CD8-positive, alpha-beta memory T cell (primary cell): ENCODE measurements around the gene DISP2. TPM values are rescaled to one million over a fixed set of nuclear protein-coding genes. Genes with fewer than 3 reads are reported as not detected.

ENCODE experiments used
- CTCF ChIA-PET: fragments of 350-600 bp; sonication (Branson Sonifier 250); formaldehyde crosslinking; loops from one replicate; lab custom pipeline; 2021; ENCODE audit warnings: antibody characterized with exemption; lab: Charles Lee
- POLR2A ChIA-PET: fragments of 350-600 bp; sonication (Branson Sonifier 250); formaldehyde crosslinking; loops from one replicate; lab custom pipeline; 2021; ENCODE audit warnings: antibody characterized with exemption; lab: Charles Lee
- DNase-seq, 5 donors: peaks; one replicate each; pipeline versions ENCODE4 v3.0.0 to v3.0.0-alpha.2; 2020 to 2022; ENCODE audit warnings: mixed read lengths in 1 of 5
- H3K27ac ChIP-seq: one replicate; pipeline ENCODE4 v1.7.0; 2013; ENCODE audit warnings: low read depth, mild to moderate bottlenecking, low read length, moderate library complexity
- H3K27me3 ChIP-seq: 2 replicates; pipeline ENCODE4 v1.7.0; 2013; ENCODE audit warnings: low read length, mild to moderate bottlenecking; ENCODE audit not compliant: insufficient read depth, poor library complexity, severe bottlenecking
- H3K36me3 ChIP-seq: 2 replicates; pipeline ENCODE4 v1.7.0; 2013; ENCODE audit warnings: mild to moderate bottlenecking, low read length, moderate library complexity; ENCODE audit not compliant: insufficient read depth
- H3K4me1 ChIP-seq: 2 replicates; pipeline ENCODE4 v1.7.0; 2013; ENCODE audit warnings: mild to moderate bottlenecking, low read length, moderate library complexity; ENCODE audit not compliant: insufficient read depth
- H3K4me3 ChIP-seq: 2 replicates; pipeline ENCODE4 v1.7.0; 2013; ENCODE audit warnings: mild to moderate bottlenecking, low read length
- H3K9me3 ChIP-seq: 2 replicates; pipeline ENCODE4 v1.7.0; 2013; ENCODE audit warnings: mild to moderate bottlenecking, low read length
- H3K27ac Mint-ChIP-seq, 8 donors: one replicate each; pipeline ENCODE4 v1.8.0; 2020 to 2021; ENCODE audit warnings: mixed read lengths in 8 of 8, mild to moderate bottlenecking in 6 of 8, inconsistent platforms in 3 of 8, moderate library complexity in 3 of 8
- H3K27me3 Mint-ChIP-seq, 2 donors: one replicate each; pipeline ENCODE4 v1.8.0; 2020 to 2021; ENCODE audit warnings: mixed read lengths in 2 of 2, mild to moderate bottlenecking in 1 of 2, moderate library complexity in 1 of 2
- H3K36me3 Mint-ChIP-seq, 3 donors: one replicate each; pipeline ENCODE4 v1.8.0; 2020 to 2021; ENCODE audit warnings: mixed read lengths in 3 of 3, inconsistent platforms in 1 of 3, mild to moderate bottlenecking in 1 of 3
- H3K4me1 Mint-ChIP-seq, 3 donors: one replicate each; pipeline ENCODE4 v1.8.0; 2020 to 2021; ENCODE audit warnings: mixed read lengths in 3 of 3, inconsistent platforms in 1 of 3, mild to moderate bottlenecking in 1 of 3
- H3K4me3 Mint-ChIP-seq, 7 donors: one replicate each; pipeline ENCODE4 v1.8.0; 2020 to 2021; ENCODE audit warnings: mixed read lengths in 7 of 7, mild to moderate bottlenecking in 6 of 7, moderate library complexity in 4 of 7, inconsistent platforms in 2 of 7
- H3K9me3 Mint-ChIP-seq, 5 donors: one replicate each; pipeline ENCODE4 v1.8.0; 2020 to 2022; ENCODE audit warnings: mixed read lengths in 5 of 5, mild to moderate bottlenecking in 3 of 5, moderate library complexity in 2 of 5, inconsistent platforms in 1 of 5
- polyA plus RNA-seq: library from polyadenylated mRNA; unstranded; fragments of 300-500 nt; fragmentation: Illumina TruSeq; gene quantifications from one replicate; pipeline ENCODE4 v1.2.3, GENCODE V29; 2021
- total RNA-seq, 2 experiments: library from RNA; stranded (reverse); gene quantifications; one replicate each; pipeline ENCODE4 v1.2.3, GENCODE V29; 2021

The DISP2 gene
- 1 to 10 TPM in 1 of 2 experiments, under 1 TPM in 1; 0.18 to 1.1 TPM for total RNA-seq
- polyA plus RNA-seq, result 1.1 TPM

GRCh38 chr15:40357723-40358470 lies at the start of gene DISP2:
DISP2 (plus strand) TSS chr15:40358219; CDS start chr15:40358322, 103 bp downstream.
- peaks cover 5 to 6% of the 10 kb centered on the region in 2 donors for H3K27me3 Mint-ChIP-seq

GRCh38 chr15:40309344-40309862 lies 48.6 kb upstream of the DISP2 start:
- peak overlapping the region; percentile 93 to 98 (median 97) for H3K4me3 Mint-ChIP-seq
- Histone ChIP-seq H3K9me3 (no peaks in the 10 kb centered on the region), H3K4me1 (peaks cover 55% of the 10 kb centered on the region), H3K4me3 (peak overlapping the region; percentile 100), H3K27me3 (no peaks in the 10 kb centered on the region), H3K27ac (peak overlapping the region; percentile 85), H3K36me3 (no peaks in the 10 kb centered on the region)
- no peak for DNase-seq
- ChIA-PET POLR2A (interaction anchor here (0.8 to 3.5 kb wide), 3 partner anchors 14 to 131 kb away, joined by 3 to 20 read pairs (median 3); partner anchors contain the start of genes BAHD1 and INAFM2), CTCF (interaction anchor here (0.8 to 12.0 kb wide), 16 partner anchors 9 to 113 kb away, joined by 3 to 258 read pairs (median 8); partner anchors contain the start of genes ANKRD63, CCDC9B, INAFM2 and IVD)
- peaks cover 54 to 65% (median 58%) of the 10 kb centered on the region in 3 donors for H3K4me1 Mint-ChIP-seq
- no peaks in the 10 kb centered on the region for H3K9me3 Mint-ChIP-seq
- peak overlapping the region; percentile 73 to 98 (median 94) for H3K27ac Mint-ChIP-seq
- no peaks in the 10 kb centered on the region for H3K27me3 Mint-ChIP-seq
- H3K36me3 Mint-ChIP-seq, result peaks cover 0 to 7% (median 0%) of the 10 kb centered on the region in 3 donors

More at GRCh38 chr15:40357723-40358470, at the start of gene DISP2:
- peak within 1 kb of the TSS in 4 of 8 donors; percentile 24 to 56 (median 44) for H3K27ac Mint-ChIP-seq
- ChIA-PET CTCF (interaction anchor here (1.0 to 4.3 kb wide), 6 partner anchors 9 to 83 kb away, joined by 3 to 24 read pairs (median 5); no protein-coding TSS in a partner anchor), POLR2A (no interaction called here)
- no peaks in the 10 kb centered on the region for H3K9me3 ChIP-seq
- no peak within 1 kb of the TSS for H3K27ac ChIP-seq
- no peaks in the 10 kb centered on the region for H3K9me3 Mint-ChIP-seq
- H3K4me1 ChIP-seq, result peaks cover 11% of the 10 kb centered on the region
- H3K4me3 Mint-ChIP-seq, result peak within 1 kb of the TSS; percentile 80 to 91 (median 83)
- H3K36me3 ChIP-seq, result no peaks in the 10 kb centered on the region
- peak; percentile 87 to 92 (median 88) for DNase-seq
- peaks cover 0 to 5% (median 5%) of the 10 kb centered on the region in 3 donors for H3K36me3 Mint-ChIP-seq
- H3K4me1 Mint-ChIP-seq, result peaks cover 13 to 20% (median 18%) of the 10 kb centered on the region in 3 donors
- H3K4me3 ChIP-seq, result peak within 1 kb of the TSS; percentile 81
- no peaks in the 10 kb centered on the region for H3K27me3 ChIP-seq

- POLR2A ChIA-PET, result interaction anchor here (0.7 to 3.5 kb wide), 4 partner anchors 9 to 130 kb away, joined by 3 to 20 read pairs (median 3); partner anchors contain the start of genes BAHD1 and INAFM2
- H3K36me3 ChIP-seq, result no peaks in the 10 kb centered on the region
- H3K27me3 ChIP-seq, result no peaks in the 10 kb centered on the region
- Mint-ChIP-seq H3K36me3 (peaks cover 0 to 5% (median 0%) of the 10 kb centered on the region in 3 donors), H3K9me3 (no peaks in the 10 kb centered on the region), H3K27ac (peak overlapping the region; percentile 73 to 97 (median 88)), H3K27me3 (no peaks in the 10 kb centered on the region), H3K4me1 (peaks cover 49 to 65% (median 51%) of the 10 kb centered on the region in 3 donors), H3K4me3 (peak overlapping the region; percentile 74 to 98 (median 97))
- no peak overlapping the region for H3K27ac ChIP-seq
- no peak overlapping the region for H3K4me3 ChIP-seq
- no peaks in the 10 kb centered on the region for H3K9me3 ChIP-seq
- peak; percentile 22 to 74 (median 44) for DNase-seq
- CTCF ChIA-PET, result interaction anchor here (0.8 to 12.0 kb wide), 15 partner anchors 9 to 112 kb away, joined by 3 to 258 read pairs (median 8); partner anchors contain the start of genes ANKRD63, CCDC9B, INAFM2 and IVD
- peaks cover 56% of the 10 kb centered on the region for H3K4me1 ChIP-seq
Observed at GRCh38 chr15:40310001-40310959, 47.7 kb upstream of the DISP2 start.

- peaks cover 49% of the 10 kb centered on the region for H3K4me1 ChIP-seq
- no peaks in the 10 kb centered on the region for H3K36me3 ChIP-seq
- POLR2A ChIA-PET, result no interaction called here
- peaks cover 0 to 5% (median 0%) of the 10 kb centered on the region in 3 donors for H3K36me3 Mint-ChIP-seq
- no peaks in the 10 kb centered on the region for H3K9me3 Mint-ChIP-seq
- H3K27ac ChIP-seq, result no peak overlapping the region
- CTCF ChIA-PET, result interaction anchor here (1.0 to 12.0 kb wide), 7 partner anchors 9 to 111 kb away, joined by 3 to 258 read pairs (median 35); partner anchors contain the start of genes ANKRD63, CCDC9B and INAFM2
- no peaks in the 10 kb centered on the region for H3K27me3 ChIP-seq
- no peak for DNase-seq
- H3K9me3 ChIP-seq, result no peaks in the 10 kb centered on the region
- H3K27me3 Mint-ChIP-seq, result no peaks in the 10 kb centered on the region
- peak overlapping the region in 2 of 8 donors; percentile 58 to 76 for H3K27ac Mint-ChIP-seq
- H3K4me3 ChIP-seq, result no peak overlapping the region
- peak overlapping the region in 2 of 7 donors; percentile 61 to 98 for H3K4me3 Mint-ChIP-seq
- H3K4me1 Mint-ChIP-seq, result peaks cover 45 to 62% (median 46%) of the 10 kb centered on the region in 3 donors
Observed at GRCh38 chr15:40310993-40311392, 47.0 kb upstream of the DISP2 start.

- Mint-ChIP-seq H3K4me1 (peaks cover 36 to 53% (median 37%) of the 10 kb centered on the region in 3 donors), H3K36me3 (peaks cover 0 to 5% (median 0%) of the 10 kb centered on the region in 3 donors), H3K9me3 (no peaks in the 10 kb centered on the region), H3K27me3 (no peaks in the 10 kb centered on the region), H3K27ac (peak overlapping the region in 3 of 8 donors; percentile 14 to 95 (median 92)), H3K4me3 (peak overlapping the region in 2 of 7 donors; percentile 13 to 86)
- DNase-seq, result no peak
- no peaks in the 10 kb centered on the region for H3K9me3 ChIP-seq
- CTCF ChIA-PET, result interaction anchor here (0.9 to 12.0 kb wide), 7 partner anchors 7 to 94 kb away, joined by 3 to 258 read pairs (median 23); partner anchors contain the start of genes ANKRD63, CCDC9B, INAFM2 and IVD
- H3K4me3 ChIP-seq, result no peak overlapping the region
- no peaks in the 10 kb centered on the region for H3K36me3 ChIP-seq
- H3K27ac ChIP-seq, result no peak overlapping the region
- H3K27me3 ChIP-seq, result no peaks in the 10 kb centered on the region
- peaks cover 42% of the 10 kb centered on the region for H3K4me1 ChIP-seq
- POLR2A ChIA-PET, result interaction anchor here (1.3 kb wide), 1 partner anchor 10 kb away, joined by 7 read pairs; the partner anchor contains the start of gene INAFM2
Observed at GRCh38 chr15:40312370-40313158, 45.5 kb upstream of the DISP2 start.

GRCh38 chr15:40313531-40314398 lies 44.3 kb upstream of the DISP2 start:
- Mint-ChIP-seq H3K27me3 (no peaks in the 10 kb centered on the region), H3K4me3 (peak overlapping the region; percentile 55 to 86 (median 78)), H3K36me3 (no peaks in the 10 kb centered on the region), H3K27ac (peak overlapping the region; percentile 82 to 95 (median 90)), H3K4me1 (peaks cover 32 to 48% (median 35%) of the 10 kb centered on the region in 3 donors), H3K9me3 (no peaks in the 10 kb centered on the region)
- H3K27me3 ChIP-seq, result no peaks in the 10 kb centered on the region
- POLR2A ChIA-PET, result interaction anchor here (0.7 to 1.3 kb wide), 3 partner anchors 9 to 39 kb away, joined by 3 to 7 read pairs (median 3); partner anchors contain the start of gene INAFM2
- CTCF ChIA-PET, result interaction anchor here (0.9 to 12.0 kb wide), 8 partner anchors 9 to 92 kb away, joined by 3 to 258 read pairs (median 4); partner anchors contain the start of genes ANKRD63, CCDC9B, INAFM2 and IVD
- DNase-seq, result peak; percentile 44 to 83 (median 54)
- no peaks in the 10 kb centered on the region for H3K36me3 ChIP-seq
- H3K4me3 ChIP-seq, result no peak overlapping the region
- peaks cover 42% of the 10 kb centered on the region for H3K4me1 ChIP-seq
- no peak overlapping the region for H3K27ac ChIP-seq
- no peaks in the 10 kb centered on the region for H3K9me3 ChIP-seq
